GM06990 (cell line): ENCODE measurements around the gene PRSS57.
"Not testable (repeated sequence)": the region's sequence is repeated elsewhere in the genome, so short reads cannot be mapped to it uniquely, and the experiment has no call there.

ENCODE experiments used
- DNase-seq: peaks from one replicate; pipeline ENCODE4 v3.0.0-alpha.2; 2011; ENCODE audit not compliant: insufficient read length; ENCODE audit errors: extremely low read depth
- H3K27me3 ChIP-seq: replicated peaks from 2 replicates; pipeline ENCODE4 v1.6.0; 2011; ENCODE audit warnings: low read length; ENCODE audit not compliant: control insufficient read depth, insufficient read depth
- H3K36me3 ChIP-seq: 2 replicates; pipeline ENCODE4 v1.5.1; 2011; ENCODE audit warnings: low read length; ENCODE audit not compliant: control insufficient read depth, insufficient read depth
- H3K4me3 ChIP-seq: replicated peaks from 2 replicates; pipeline ENCODE4 v1.5.1; 2011; ENCODE audit warnings: low read depth, mild to moderate bottlenecking, control low read depth, low read length
- CTCF ChIP-seq: IDR thresholded peaks from 2 replicates; pipeline ENCODE4 v1.5.1; 2011; ENCODE audit warnings: low read length, control low read depth, mild to moderate bottlenecking, inconsistent platforms; ENCODE audit not compliant: insufficient read depth, poor library complexity, severe bottlenecking

The PRSS57 gene

GRCh38 chr19:676339-677105, 18.7 kb downstream of the PRSS57 start, which contains the start of gene FSTL3:
TSS of gene FSTL3 (plus strand) at chr19:676392. CDS start at chr19:676424, 32 bp downstream.
- Histone ChIP-seq H3K27me3 (no peaks in the 10 kb centered on the region), H3K36me3 (no peaks in the 10 kb centered on the region), H3K4me3 (peak within 1 kb of the TSS; percentile 63)
- DNase-seq = no peak
- TF ChIP-seq CTCF = no peak

DNA sequence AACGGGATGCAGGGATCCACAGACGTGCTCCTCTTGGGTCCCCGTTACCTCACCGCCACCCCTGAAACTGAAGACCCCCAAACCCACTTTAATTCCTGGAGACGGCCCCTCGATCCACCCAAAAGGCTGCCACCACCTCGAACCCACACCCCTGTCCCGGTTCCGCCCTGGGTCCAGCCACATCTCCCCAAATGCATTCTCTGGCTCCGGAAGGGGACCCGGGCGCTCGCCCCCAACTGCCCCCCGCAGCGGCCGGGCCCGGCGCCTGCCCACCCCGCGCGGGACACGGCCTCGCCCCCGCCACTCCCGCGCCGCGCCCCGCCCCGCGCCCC, 19.3 kb downstream of the PRSS57 start:
- Histone ChIP-seq H3K4me3 (peak overlapping the region; percentile 42), H3K27me3 (no peaks in the 10 kb centered on the region), H3K36me3 (no peaks in the 10 kb centered on the region)
- DNase-seq = no peak
- no peak for TF ChIP-seq CTCF

GRCh38 chr19:674282-675151, 20.7 kb downstream of the PRSS57 start:
- no peaks in the 10 kb centered on the region for H3K36me3 ChIP-seq
- H3K4me3 ChIP-seq = no peak overlapping the region
- TF ChIP-seq CTCF = no peak
- no peak for DNase-seq
- no peaks in the 10 kb centered on the region for H3K27me3 ChIP-seq

GRCh38 chr19:670609-671075, 24.6 kb downstream of the PRSS57 start:
- H3K27me3 ChIP-seq = no peaks in the 10 kb centered on the region
- TF ChIP-seq CTCF = peak; percentile 2
- DNase-seq = peak; percentile 24

GRCh38 chr19:668675-669434, 26.4 kb downstream of the PRSS57 start:
- H3K36me3 ChIP-seq, H3K27me3 ChIP-seq, DNase-seq, H3K4me3 ChIP-seq: not testable (repeated sequence)

More at GRCh38 chr19:670609-671075, 24.6 kb downstream of the PRSS57 start:
- Histone ChIP-seq H3K36me3 (no peaks in the 10 kb centered on the region), H3K4me3 (no peak overlapping the region)

GRCh38 chr19:666985-667573, 28.2 kb downstream of the PRSS57 start:
- not testable (repeated sequence) for H3K4me3 ChIP-seq, H3K36me3 ChIP-seq, H3K27me3 ChIP-seq
- DNase-seq = peak; percentile 3
